Fibroblast of pulmonary artery (primary cell): Measurements from ENCODE around the gene UBAP2.

Experiments used
- DNase-seq: peaks from one replicate; pipeline ENCODE4 v3.0.0-alpha.2; 2010; ENCODE audit warnings: low read depth
- H3K4me3 ChIP-seq: replicated peaks from 2 replicates; pipeline ENCODE4 v1.5.1; 2011; ENCODE audit warnings: low read depth, mild to moderate bottlenecking, control low read depth, low read length, moderate library complexity
- TF ChIP-seq, protein P1 (sequence below): IDR thresholded peaks from 2 replicates; pipeline ENCODE4 v1.5.1; 2011; ENCODE audit warnings: mild to moderate bottlenecking, control low read depth, low read length, inconsistent platforms; ENCODE audit errors: missing control alignments

The UBAP2 gene

DNA sequence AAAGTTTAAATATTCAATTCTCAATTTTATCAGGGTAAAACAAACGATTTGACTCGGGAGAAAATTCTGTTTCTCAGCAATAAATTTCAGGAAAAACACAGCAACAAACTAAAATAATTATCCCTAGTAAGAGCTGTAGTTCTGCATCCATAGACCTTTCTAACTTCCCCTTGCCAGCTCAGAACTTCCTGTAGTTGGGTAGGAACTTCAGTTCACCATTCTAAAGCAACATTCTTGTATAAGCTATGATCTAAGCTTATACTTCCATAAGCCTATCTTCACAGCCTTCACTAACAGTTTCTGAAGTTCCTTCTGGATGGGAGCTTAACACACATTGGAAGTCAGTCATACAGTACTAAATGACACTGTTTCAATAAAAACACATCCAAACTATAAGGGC lies 96.6 kb downstream of the UBAP2 start:
- DNase-seq, result no peak
- TF ChIP-seq, protein P1, sequence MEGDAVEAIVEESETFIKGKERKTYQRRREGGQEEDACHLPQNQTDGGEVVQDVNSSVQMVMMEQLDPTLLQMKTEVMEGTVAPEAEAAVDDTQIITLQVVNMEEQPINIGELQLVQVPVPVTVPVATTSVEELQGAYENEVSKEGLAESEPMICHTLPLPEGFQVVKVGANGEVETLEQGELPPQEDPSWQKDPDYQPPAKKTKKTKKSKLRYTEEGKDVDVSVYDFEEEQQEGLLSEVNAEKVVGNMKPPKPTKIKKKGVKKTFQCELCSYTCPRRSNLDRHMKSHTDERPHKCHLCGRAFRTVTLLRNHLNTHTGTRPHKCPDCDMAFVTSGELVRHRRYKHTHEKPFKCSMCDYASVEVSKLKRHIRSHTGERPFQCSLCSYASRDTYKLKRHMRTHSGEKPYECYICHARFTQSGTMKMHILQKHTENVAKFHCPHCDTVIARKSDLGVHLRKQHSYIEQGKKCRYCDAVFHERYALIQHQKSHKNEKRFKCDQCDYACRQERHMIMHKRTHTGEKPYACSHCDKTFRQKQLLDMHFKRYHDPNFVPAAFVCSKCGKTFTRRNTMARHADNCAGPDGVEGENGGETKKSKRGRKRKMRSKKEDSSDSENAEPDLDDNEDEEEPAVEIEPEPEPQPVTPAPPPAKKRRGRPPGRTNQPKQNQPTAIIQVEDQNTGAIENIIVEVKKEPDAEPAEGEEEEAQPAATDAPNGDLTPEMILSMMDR, result no peak
- no peak overlapping the region for H3K4me3 ChIP-seq

DNA sequence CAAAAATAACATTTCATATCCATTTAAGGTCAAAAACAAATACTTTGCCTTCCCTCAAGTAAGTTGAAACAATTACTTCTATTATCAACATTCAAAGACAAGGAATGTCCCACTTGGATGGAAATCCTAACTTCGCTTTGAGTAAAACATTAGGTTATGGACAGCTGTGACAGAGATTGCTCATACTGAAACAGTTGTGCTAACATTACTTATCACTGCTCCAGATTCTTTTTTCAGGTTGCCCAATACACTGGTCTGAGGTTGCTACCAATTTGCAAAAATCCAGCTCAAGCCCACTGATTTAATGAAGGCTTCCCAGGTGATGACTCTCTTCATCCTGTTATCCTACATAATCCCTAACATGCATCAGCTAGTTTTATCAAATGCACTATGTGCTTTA lies 98.3 kb downstream of the UBAP2 start:
- no peak for DNase-seq
- H3K4me3 ChIP-seq, result no peak overlapping the region
- TF ChIP-seq, protein P1, result no peak

DNA sequence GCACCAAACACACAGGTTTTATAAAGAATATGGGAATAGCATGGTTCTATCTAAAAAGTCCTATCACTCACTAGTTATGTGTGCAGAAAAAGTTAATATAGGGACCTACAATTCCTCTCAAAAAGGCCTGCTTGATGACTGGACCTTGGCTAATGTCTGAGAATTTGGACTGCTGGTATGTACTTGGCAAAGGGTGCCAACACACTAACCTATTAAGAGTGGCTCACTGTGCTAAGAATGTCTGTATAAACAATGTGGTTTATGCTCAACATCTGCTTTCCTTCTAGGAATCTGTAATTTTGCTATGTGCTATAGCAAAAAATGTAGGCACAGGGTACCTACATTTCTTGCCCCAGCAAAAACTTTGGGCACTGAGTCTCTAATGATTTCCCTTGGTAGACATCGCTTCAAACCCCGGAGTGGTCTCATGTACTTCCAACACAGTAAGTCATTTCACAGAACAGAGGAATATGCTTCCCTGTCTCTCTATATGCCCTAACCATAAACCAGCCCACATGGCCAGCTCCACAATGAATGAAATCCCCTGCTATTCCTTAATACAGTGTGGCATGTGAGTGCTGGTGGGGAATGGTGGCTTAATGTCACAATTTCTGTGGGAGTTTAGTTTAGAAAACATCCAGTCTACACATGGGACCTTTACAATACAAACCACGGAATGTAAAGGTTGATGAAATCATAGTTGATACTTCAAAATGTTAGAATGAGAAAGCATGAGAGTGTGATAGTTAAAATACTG lies 101.7 kb downstream of the UBAP2 start:
- peak; percentile 94 for DNase-seq
- TF ChIP-seq, protein P1, result no peak
- no peak overlapping the region for H3K4me3 ChIP-seq

GRCh38 chr9:33943389-33943788 lies 105.3 kb downstream of the UBAP2 start:
- H3K4me3 ChIP-seq, result no peak overlapping the region
- no peak for DNase-seq
- TF ChIP-seq, protein P1, result no peak

GRCh38 chr9:33942471-33943083 lies 106.1 kb downstream of the UBAP2 start:
- peak; percentile 85 for DNase-seq
- no peak overlapping the region for H3K4me3 ChIP-seq
- TF ChIP-seq, protein P1, result peak; percentile 59

DNA sequence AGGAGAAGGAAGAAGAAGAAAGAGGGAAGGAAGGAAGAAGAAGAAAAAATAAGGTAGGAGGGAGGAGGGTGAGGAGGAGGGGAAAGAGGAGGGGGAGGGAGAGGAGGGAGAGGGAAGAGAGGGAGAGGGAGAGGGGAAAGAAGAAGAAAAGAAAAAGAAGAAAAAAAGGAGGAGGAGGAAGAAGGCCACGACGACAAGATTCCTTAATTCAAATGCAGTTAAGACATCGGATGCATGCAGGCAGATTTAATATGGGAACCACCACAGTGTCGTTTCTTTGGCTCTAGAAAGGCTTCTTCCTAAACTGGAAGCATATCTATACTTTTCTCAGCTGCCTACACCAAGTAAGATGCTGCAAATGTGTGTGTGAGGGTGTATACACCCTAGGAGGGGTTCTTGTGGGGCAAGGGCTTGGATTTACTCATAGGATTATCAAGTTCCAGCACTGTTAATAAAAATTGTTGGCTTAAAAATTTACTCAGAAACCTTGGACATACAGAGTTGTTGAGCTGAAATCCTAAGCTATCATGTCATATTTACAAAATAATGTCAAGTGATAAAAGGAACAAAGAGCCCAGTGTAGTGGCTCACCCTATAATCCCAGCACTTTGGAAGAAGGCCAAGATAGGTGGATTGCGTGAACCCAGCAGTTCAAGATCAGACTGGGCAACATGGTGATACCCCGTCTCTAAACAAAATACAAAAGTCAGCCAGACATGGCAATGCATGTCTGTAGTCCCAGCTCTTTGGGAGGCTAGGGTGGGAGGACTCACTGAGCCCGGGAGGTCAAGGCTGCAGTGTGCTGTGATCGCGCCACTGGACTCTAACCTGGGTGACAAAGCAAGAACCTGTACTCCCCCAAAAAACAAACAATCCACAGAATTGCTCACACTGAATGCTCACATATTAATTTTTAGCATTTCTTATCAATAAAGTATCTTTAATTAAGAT lies 108.5 kb downstream of the UBAP2 start:
- peak; percentile 17 for DNase-seq
- TF ChIP-seq, protein P1, result no peak
- no peak overlapping the region for H3K4me3 ChIP-seq
